Upper lobe of left lung (tissue), 4 donors: ENCODE measurements around the gene INPP5D.

Experiments
- CTCF ChIP-seq, 6 experiments: fragments of 450-650 bp in 4 of 6; fragments of 200-600 bp in 2 of 6; sonication (generic) in 2 of 6; IDR thresholded peaks; one replicate each; pipeline ENCODE4 v1.5.1; 2016 to 2019; ENCODE audit warnings: antibody characterized with exemption in 6 of 6
- EP300 ChIP-seq, 4 donors: sonication (generic); formaldehyde crosslinking; IDR thresholded peaks; one replicate each; pipeline ENCODE4 v1.5.1; 2017; ENCODE audit warnings: antibody characterized with exemption in 4 of 4, control low read depth in 2 of 4
- POLR2A ChIP-seq, 4 donors: fragments of 450-650 bp; IDR thresholded peaks; one replicate each; pipeline ENCODE4 v1.5.1; 2016 to 2017; ENCODE audit warnings: antibody characterized with exemption in 4 of 4, mild to moderate bottlenecking in 2 of 4
- POLR2AphosphoS5 ChIP-seq, 2 donors: sonication (generic); formaldehyde crosslinking; IDR thresholded peaks; one replicate each; pipeline ENCODE4 v1.5.1; 2017; ENCODE audit warnings: antibody characterized with exemption in 2 of 2

GRCh38 chr2:233179848-233180366 lies 119.8 kb downstream of the INPP5D start:
- TF ChIP-seq CTCF (IDR thresholded peaks at IDR 0.05) (no peak), POLR2A (IDR thresholded peaks at IDR 0.05) (no peak), EP300 (IDR thresholded peaks at IDR 0.05) (no peak), POLR2AphosphoS5 (IDR thresholded peaks at IDR 0.05) (no peak)
